Adrenal gland (tissue), 5 donors: ENCODE data around the gene CALD1.

Experiments used
- POLR2A ChIP-seq, 2 donors: fragments of 450-650 bp; IDR thresholded peaks; one replicate each; pipeline ENCODE4 v1.6.1; 2017; ENCODE audit warnings: antibody characterized with exemption in 2 of 2, mild to moderate bottlenecking in 2 of 2, moderate library complexity in 1 of 2
- TF ChIP-seq, protein P1 (sequence below), 6 experiments: fragments of 450-650 bp in 4 of 6; fragments of 200-600 bp in 2 of 6; sonication (generic) in 1 of 6; IDR thresholded peaks; 1 replicate in 5 of 6; 2 replicates in 1 of 6; pipeline versions ENCODE4 v1.5.1 to v1.8.0; 2016 to 2021; ENCODE audit warnings: antibody characterized with exemption in 6 of 6, mild to moderate bottlenecking in 2 of 6, moderate library complexity in 1 of 6
- donor health status: DM: no; HTN: no; CAD: no.

DNA sequence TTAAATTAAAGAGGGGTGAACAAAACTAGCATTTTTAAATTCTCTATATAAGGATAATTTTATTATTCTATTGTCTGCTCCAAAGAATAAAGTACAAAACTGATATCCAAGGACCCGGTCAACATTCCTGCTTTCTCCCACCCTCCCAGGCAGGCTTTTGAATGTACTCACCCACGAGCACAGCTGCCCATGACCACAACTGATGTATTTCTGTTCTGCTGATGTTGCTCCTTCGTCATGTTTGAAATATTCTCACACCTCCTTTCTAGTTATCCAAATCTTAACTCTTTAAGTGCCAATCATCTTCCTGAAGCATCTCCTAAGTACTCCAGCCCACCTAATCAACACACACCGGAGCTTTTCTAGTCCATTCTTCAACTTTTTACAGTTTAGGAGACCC is 46.7 kb downstream of the CALD1 start:
- no peak for TF ChIP-seq POLR2A (IDR thresholded peaks at IDR 0.05)
- TF ChIP-seq, protein P1, sequence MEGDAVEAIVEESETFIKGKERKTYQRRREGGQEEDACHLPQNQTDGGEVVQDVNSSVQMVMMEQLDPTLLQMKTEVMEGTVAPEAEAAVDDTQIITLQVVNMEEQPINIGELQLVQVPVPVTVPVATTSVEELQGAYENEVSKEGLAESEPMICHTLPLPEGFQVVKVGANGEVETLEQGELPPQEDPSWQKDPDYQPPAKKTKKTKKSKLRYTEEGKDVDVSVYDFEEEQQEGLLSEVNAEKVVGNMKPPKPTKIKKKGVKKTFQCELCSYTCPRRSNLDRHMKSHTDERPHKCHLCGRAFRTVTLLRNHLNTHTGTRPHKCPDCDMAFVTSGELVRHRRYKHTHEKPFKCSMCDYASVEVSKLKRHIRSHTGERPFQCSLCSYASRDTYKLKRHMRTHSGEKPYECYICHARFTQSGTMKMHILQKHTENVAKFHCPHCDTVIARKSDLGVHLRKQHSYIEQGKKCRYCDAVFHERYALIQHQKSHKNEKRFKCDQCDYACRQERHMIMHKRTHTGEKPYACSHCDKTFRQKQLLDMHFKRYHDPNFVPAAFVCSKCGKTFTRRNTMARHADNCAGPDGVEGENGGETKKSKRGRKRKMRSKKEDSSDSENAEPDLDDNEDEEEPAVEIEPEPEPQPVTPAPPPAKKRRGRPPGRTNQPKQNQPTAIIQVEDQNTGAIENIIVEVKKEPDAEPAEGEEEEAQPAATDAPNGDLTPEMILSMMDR (IDR thresholded peaks at IDR 0.05), result no peak
